ENCODE measurements around the gene IPCEF1. TPM values are rescaled to one million over a fixed set of nuclear protein-coding genes. Genes with fewer than 3 reads are reported as not detected.

Gene IPCEF1
- total and polyA plus RNA-seq, 2 of the 4 experiments (the other 2 are of a cell fraction) = under 0.01 to 0.03 TPM

DNA sequence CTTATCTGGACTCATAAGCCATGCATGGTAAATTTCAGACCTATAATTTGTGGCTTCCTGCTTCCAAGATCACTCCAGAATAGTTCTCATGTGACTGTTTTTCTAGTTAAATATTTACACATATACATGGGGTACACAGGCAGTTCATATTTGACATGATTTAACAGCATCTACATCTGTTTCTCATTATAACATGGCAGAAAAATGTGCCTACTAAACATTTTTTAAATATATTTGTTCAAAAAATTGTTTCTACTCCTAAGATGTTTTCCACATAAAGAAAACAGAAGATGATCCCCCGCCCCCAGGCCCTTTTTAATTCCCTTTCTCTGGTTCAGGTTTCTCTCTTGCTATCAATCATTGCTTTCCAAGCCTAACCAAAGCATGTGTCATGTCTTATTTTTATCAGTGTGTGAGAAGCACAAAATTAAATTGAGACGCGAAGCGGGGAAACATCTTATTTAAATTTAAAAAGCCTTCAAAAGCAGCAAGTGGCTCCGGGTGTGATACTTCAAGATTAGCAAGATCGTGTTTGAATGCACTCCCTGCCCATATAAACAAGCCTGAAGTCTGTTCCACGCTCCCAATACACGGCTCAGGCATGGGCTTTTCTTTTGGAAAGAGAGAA lies 37.3 kb downstream of the IPCEF1 start:
- no peaks in the 10 kb centered on the region; a peak in 1 of 4 replicates for H3K79me1 ChIP-seq (ENCODE audit: low read depth in 1 of 2, low read length in 2 of 2)
- peak overlapping the region; percentile 70 for H2BK20ac ChIP-seq (ENCODE audit: low read depth, low read length)
- H4K91ac ChIP-seq (ENCODE audit: insufficient read depth, low read depth, low read length) = peak overlapping the region; percentile 29; the same call in 1 of the 2 replicates
- no peak overlapping the region for H2AK9ac ChIP-seq (replicated peaks; ENCODE audit: low read depth, low read length, poor library complexity)
- H3K9me1 ChIP-seq (ENCODE audit: insufficient read depth, low read length) = no peaks in the 10 kb centered on the region
- peak overlapping the region in 1 of 2 experiments; percentile 62; a peak in 2 of 4 replicates for H4K8ac ChIP-seq (ENCODE audit: low read depth in 2 of 2, low read length in 2 of 2)
- no CpG with 5 or more reads among the region's 8 CpGs for WGBS, 2 experiments (ENCODE audit: extremely low coverage in 2 of 2, insufficient read length in 1 of 2)
- H3K36me3 ChIP-seq (ENCODE audit: control insufficient read depth, insufficient read depth, low read length) = no peaks in the 10 kb centered on the region
- no peak overlapping the region for H2AFZ ChIP-seq (replicated peaks; ENCODE audit: low read length, poor library complexity)
- in situ Hi-C loops (cut with MboI; ENCODE audit: low sequenced_read_pairs) = no loop called here
- peak overlapping the region; percentile 62 for H3K18ac ChIP-seq (ENCODE audit: low read depth, low read length)
- no peaks in the 10 kb centered on the region for H4K20me1 ChIP-seq (ENCODE audit: insufficient read depth, low read length)
- peak overlapping the region; percentile 91 for H3K56ac ChIP-seq (ENCODE audit: extremely low read depth, insufficient read depth, low read length)
- H2BK120ac ChIP-seq (ENCODE audit: low read depth, low read length) = peak overlapping the region; percentile 67
- peak overlapping the region; percentile 52; the same call in 1 of the 2 replicates for H3K4ac ChIP-seq (ENCODE audit: low read depth, low read length)
- ATAC-seq (ENCODE audit: low read depth) (peak; percentile 79), DNase-seq (peak; percentile 88)
- ChIA-PET POLR2A (ENCODE audit: unreplicated experiment) (interaction anchor here (0.6 kb wide), 1 partner anchor 114 kb away, joined by 5 read pairs; no protein-coding TSS in a partner anchor), CTCF (no interaction called here)
- H3K27me3 ChIP-seq (ENCODE audit: control insufficient read depth, insufficient read depth, low read length) = no peaks in the 10 kb centered on the region
- H3K4me3 ChIP-seq (ENCODE audit: insufficient read depth, low read depth, low read length) = 0 out of 2 replicates have a peak overlapping the region, but pooled peaks have one; percentile 2
- H3K14ac ChIP-seq (replicated peaks; ENCODE audit: low read depth, low read length) = peak overlapping the region; percentile 46; the same call in 1 of the 2 replicates
- peak overlapping the region; percentile 68 for H3K4me2 ChIP-seq (ENCODE audit: low read depth, low read length)
- dilution Hi-C loops (cut with HindIII; ENCODE audit: low sequenced_read_pairs, unreplicated experiment) = no loop called here
- no peak overlapping the region; the same call in 1 of the 2 replicates for H4K5ac ChIP-seq (ENCODE audit: low read depth, low read length)
- TF ChIP-seq MAFK (IDR thresholded peaks at IDR 0.05; ENCODE audit: low read depth, low read length) = peak; percentile 75
- TF ChIP-seq RAD21 (IDR thresholded peaks at IDR 0.05; ENCODE audit: low read length) = no peak
- peak overlapping the region; percentile 66; the same call in 1 of the 2 replicates for H3K27ac ChIP-seq (ENCODE audit: insufficient read depth, low read length)
- no TSS peak for BruUV-seq (replicated peaks)
- intact Hi-C loops (cut with micrococcal nuclease) = no loop called here
- H3K9me3 ChIP-seq (ENCODE audit: control insufficient read depth, insufficient read depth, low read length) = no peaks in the 10 kb centered on the region
- H2BK5ac ChIP-seq (ENCODE audit: low read depth, low read length, poor library complexity, severe bottlenecking) = no peak overlapping the region
- H3K23ac ChIP-seq (ENCODE audit: low read depth, low read length) = 0 out of 2 replicates have a peak overlapping the region, but pooled peaks have one; percentile 9
- no peak overlapping the region for H2AK5ac ChIP-seq (ENCODE audit: low read depth, low read length)
- H2BK15ac ChIP-seq (ENCODE audit: low read depth, low read length) = no peak overlapping the region
- peaks cover 6% of the 10 kb centered on the region for H3K4me1 ChIP-seq (ENCODE audit: control insufficient read depth, insufficient read depth, low read length)
- H3K9ac ChIP-seq (ENCODE audit: low read depth, low read length) = peak overlapping the region; percentile 17; the same call in 1 of the 2 replicates
